Heart left ventricle (tissue), 16 donors: ENCODE data around the gene ADGRG7. TPM values are rescaled to one million over a fixed set of nuclear protein-coding genes. Genes with fewer than 3 reads are reported as not detected.

Experiments used
- ATAC-seq, 4 donors: fragments of 200-7000 bp; cut with Tn5 transposase; one replicate each; pipeline ENCODE4 v1.9.1; 2020 to 2022; ENCODE audit warnings: moderate library complexity in 4 of 4, mild to moderate bottlenecking in 3 of 4, moderate number of reproducible peaks in 1 of 4
- DNase-seq, 5 donors: peaks; one replicate each; pipeline ENCODE4 v3.0.0-alpha.2; 2020
- H3K27ac ChIP-seq, 12 donors: fragments of 200-600 bp; sonication (generic) in 4 of 12; one replicate each; pipeline versions ENCODE4 v1.5.0 to v1.8.0; 2016 to 2022; ENCODE audit warnings: mild to moderate bottlenecking in 2 of 12
- H3K27me3 ChIP-seq, 9 donors: fragments of 200-600 bp; sonication (generic) in 2 of 9; one replicate each; pipeline versions ENCODE4 v1.5.1 to v1.8.0; 2016 to 2022; ENCODE audit warnings: mild to moderate bottlenecking in 3 of 9
- H3K36me3 ChIP-seq, 9 donors: fragments of 200-600 bp; sonication (generic) in 2 of 9; one replicate each; pipeline versions ENCODE4 v1.5.0 to v1.8.0; 2018 to 2022; ENCODE audit warnings: mild to moderate bottlenecking in 2 of 9
- H3K4me1 ChIP-seq, 12 donors: fragments of 200-600 bp; sonication (generic) in 4 of 12; one replicate each; pipeline versions ENCODE4 v1.5.0 to v1.8.0; 2016 to 2022; ENCODE audit warnings: mild to moderate bottlenecking in 3 of 12
- H3K4me3 ChIP-seq, 12 donors: fragments of 200-600 bp; sonication (generic) in 4 of 12; one replicate each; pipeline versions ENCODE4 v1.5.0 to v1.8.0; 2017 to 2022; ENCODE audit warnings: mild to moderate bottlenecking in 9 of 12, moderate library complexity in 4 of 12
- H3K9me3 ChIP-seq, 12 donors: fragments of 200-600 bp; sonication (generic) in 4 of 12; one replicate each; pipeline versions ENCODE4 v1.5.0 to v1.8.0; 2016 to 2022; ENCODE audit warnings: mild to moderate bottlenecking in 1 of 12
- CTCF ChIP-seq, 12 donors: fragments of 200-600 bp; sonication (generic) in 4 of 12; IDR thresholded peaks; one replicate each; pipeline versions ENCODE4 v1.5.0 to v1.8.0; 2018 to 2022; ENCODE audit warnings: antibody characterized with exemption in 12 of 12, mild to moderate bottlenecking in 5 of 12
- POLR2A ChIP-seq, 2 donors: fragments of 450-650 bp; IDR thresholded peaks; one replicate each; pipeline ENCODE4 v1.6.1; 2017; ENCODE audit warnings: antibody characterized with exemption in 2 of 2, mild to moderate bottlenecking in 2 of 2, moderate library complexity in 2 of 2
- WGBS, 4 donors: extraction: QIAGEN DNeasy Blood & Tissue Kit in 2 of 4; methylation state at CpG; one replicate each; pipeline versions ENCODE4 v1.1.5 to v1.1.7; 2013 to 2018; 5-methylcytosine and 5-hydroxymethylcytosine counted together
- intact Hi-C, 10 donors: fragments of 100-400 bp; cut with DNase I; formaldehyde crosslinking; loops; one replicate each; pipeline versions ENCODE4 v1.11.1 to v1.14.2; 2022
- polyA plus RNA-seq, 2 donors: library from polyadenylated mRNA; stranded (reverse); fragments of 200-250 nt; gene quantifications; one replicate each; pipeline ENCODE4 v1.2.3, GENCODE V29; 2013
- total RNA-seq, 9 donors: library from RNA; depleted of rRNA in 2 of 9; stranded (reverse); fragments of >200 nt in 2 of 9; fragmentation: NEBNext Ultra II Directional in 3 of 9; extraction: Animal tissue kit (Norgen Biotek cat#: 25700) in 3 of 9; gene quantifications; one replicate each; pipeline versions ENCODE4 v1.1.0 to v1.2.4, GENCODE V29; 2016 to 2023
- donor health status: ischemic (EF 13 %, LVEDD 7.1; RV severe dilation, severe dysfunction).
- donor health status: healthy with polysubstance abuse.
- donor health status: DM: no; HTN: yes; CAD: no.
- donor health status: DM: no; HTN: no; CAD: no.
- donor health status: ischemic (EF 25% LVEDD 6.9; RV normal size, moderate dysfunction).
- donor health status: ischemic (EF 25% LVEDD 5.7; RV mildly dilated, moderate dysfunction).
- donor health status: healthy.
- donor health status: DM: yes; HTN: yes; CAD: no.
- donor health status: ischemic (EF 35%, LVEDD 5.7; RV mildly dilated, moderate dysfunction).
- donor health status: nonischemic (EF 11% LVEDD 7.7; RV severe dilation, severe dysfunction).
- donor health status: DM: yes; HTN: yes; CAD: no.
- donor health status: PGD.
- donor health status: ischemic (EF 29% LVEDD 5.4; RV normal size, mild dysfunction).
- donor health status: nonischemic (EF 23%, LVEDD 6.1; RV moderate dilation, normal function).

Gene ADGRG7
- total and polyA plus RNA-seq, 11 donors, result 0.23 TPM; not detected in 10

GRCh38 chr3:100600181-100601042 is 9.0 kb upstream of the ADGRG7 start:
- intact Hi-C loops, result no loop called here
- Histone ChIP-seq H3K27ac (no peak overlapping the region), H3K4me3 (no peak overlapping the region), H3K9me3 (peaks cover 0 to 3% (median 0%) of the 10 kb centered on the region in 12 donors), H3K27me3 (no peaks in the 10 kb centered on the region), H3K4me1 (peaks cover 0 to 20% (median 0%) of the 10 kb centered on the region in 12 donors), H3K36me3 (no peaks in the 10 kb centered on the region)
- no peak for TF ChIP-seq POLR2A (IDR thresholded peaks at IDR 0.05)
- TF ChIP-seq CTCF (IDR thresholded peaks at IDR 0.05), result no peak
- ATAC-seq (no peak), DNase-seq (no peak)
- 74 to 76% (median 75%) methylated on average over 11 of the region's 11 CpGs for WGBS, 4 donors

- TF ChIP-seq CTCF (IDR thresholded peaks at IDR 0.05), result no peak
- no peak for TF ChIP-seq POLR2A (IDR thresholded peaks at IDR 0.05)
- peak overlapping the region in 3 of 12 donors; percentile 1 to 86 (median 34) for H3K27ac ChIP-seq
- ATAC-seq (no peak), DNase-seq (no peak)
- peaks cover 0 to 20% (median 0%) of the 10 kb centered on the region in 12 donors for H3K4me1 ChIP-seq
- no peaks in the 10 kb centered on the region for H3K36me3 ChIP-seq
- peaks cover 0 to 3% (median 0%) of the 10 kb centered on the region in 12 donors for H3K9me3 ChIP-seq
- intact Hi-C loops, result no loop called here
- WGBS, 4 donors, result 48 to 63% (median 54%) methylated on average over 7 of the region's 7 CpGs
- H3K4me3 ChIP-seq, result peak overlapping the region in 6 of 12 donors; percentile 18 to 45 (median 25)
- peaks cover 0 to 2% (median 0%) of the 10 kb centered on the region in 9 donors for H3K27me3 ChIP-seq
Observed at GRCh38 chr3:100602506-100603444, 6.6 kb upstream of the ADGRG7 start.

GRCh38 chr3:100603469-100603868 is 5.9 kb upstream of the ADGRG7 start:
- peak in 6 of 12 donors; percentile 17 to 28 (median 19) for TF ChIP-seq CTCF (IDR thresholded peaks at IDR 0.05)
- TF ChIP-seq POLR2A (IDR thresholded peaks at IDR 0.05), result no peak
- Histone ChIP-seq H3K4me3 (peak overlapping the region in 5 of 12 donors; percentile 18 to 45 (median 27)), H3K27ac (peak overlapping the region in 2 of 12 donors; percentile 34 to 86), H3K27me3 (peaks cover 0 to 2% (median 0%) of the 10 kb centered on the region in 9 donors), H3K36me3 (no peaks in the 10 kb centered on the region), H3K9me3 (peaks cover 0 to 3% (median 0%) of the 10 kb centered on the region in 12 donors), H3K4me1 (peaks cover 0 to 20% (median 0%) of the 10 kb centered on the region in 12 donors)
- ATAC-seq (peak in 1 of 4 donors; percentile 47), DNase-seq (no peak)
- intact Hi-C loops, result no loop called here
- WGBS, 4 donors, result 32 to 35% (median 34%) methylated on average over 5 of the region's 5 CpGs
